GM12875 (cell line): Measurements from ENCODE around the gene GDAP2.

ENCODE experiments used
- H3K4me3 ChIP-seq: one replicate; pipeline ENCODE4 v1.5.1; 2011; ENCODE audit warnings: low read depth, low read length, control low read depth
- TF ChIP-seq, protein P1 (sequence below): IDR thresholded peaks from 2 replicates; pipeline ENCODE4 v1.5.1; 2011; ENCODE audit warnings: low read depth, mild to moderate bottlenecking, control low read depth, inconsistent platforms, low read length, moderate library complexity, borderline replicate concordance; ENCODE audit not compliant: insufficient read depth

The GDAP2 gene

DNA sequence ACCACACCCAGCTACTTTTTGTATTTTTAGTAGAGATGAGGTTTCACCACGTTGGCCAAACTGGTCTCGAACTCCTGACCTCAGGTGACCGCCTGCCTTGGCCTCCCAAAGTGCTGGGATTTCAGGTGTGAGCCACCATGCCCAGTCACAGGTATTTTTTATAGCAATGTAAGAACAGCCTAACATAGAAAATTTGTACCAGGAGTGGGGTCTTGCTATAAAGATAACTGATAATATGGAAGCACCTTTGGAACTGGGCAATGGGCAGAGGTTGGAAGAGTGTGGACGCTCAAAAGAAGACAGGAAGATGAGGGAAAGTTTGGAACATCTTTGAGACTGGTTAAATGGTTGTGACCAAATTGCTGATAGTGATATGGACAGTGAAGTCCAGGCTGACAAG lies 99.2 kb downstream of the GDAP2 start:
- TF ChIP-seq, protein P1, sequence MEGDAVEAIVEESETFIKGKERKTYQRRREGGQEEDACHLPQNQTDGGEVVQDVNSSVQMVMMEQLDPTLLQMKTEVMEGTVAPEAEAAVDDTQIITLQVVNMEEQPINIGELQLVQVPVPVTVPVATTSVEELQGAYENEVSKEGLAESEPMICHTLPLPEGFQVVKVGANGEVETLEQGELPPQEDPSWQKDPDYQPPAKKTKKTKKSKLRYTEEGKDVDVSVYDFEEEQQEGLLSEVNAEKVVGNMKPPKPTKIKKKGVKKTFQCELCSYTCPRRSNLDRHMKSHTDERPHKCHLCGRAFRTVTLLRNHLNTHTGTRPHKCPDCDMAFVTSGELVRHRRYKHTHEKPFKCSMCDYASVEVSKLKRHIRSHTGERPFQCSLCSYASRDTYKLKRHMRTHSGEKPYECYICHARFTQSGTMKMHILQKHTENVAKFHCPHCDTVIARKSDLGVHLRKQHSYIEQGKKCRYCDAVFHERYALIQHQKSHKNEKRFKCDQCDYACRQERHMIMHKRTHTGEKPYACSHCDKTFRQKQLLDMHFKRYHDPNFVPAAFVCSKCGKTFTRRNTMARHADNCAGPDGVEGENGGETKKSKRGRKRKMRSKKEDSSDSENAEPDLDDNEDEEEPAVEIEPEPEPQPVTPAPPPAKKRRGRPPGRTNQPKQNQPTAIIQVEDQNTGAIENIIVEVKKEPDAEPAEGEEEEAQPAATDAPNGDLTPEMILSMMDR, result no peak
- no peak overlapping the region for H3K4me3 ChIP-seq

DNA sequence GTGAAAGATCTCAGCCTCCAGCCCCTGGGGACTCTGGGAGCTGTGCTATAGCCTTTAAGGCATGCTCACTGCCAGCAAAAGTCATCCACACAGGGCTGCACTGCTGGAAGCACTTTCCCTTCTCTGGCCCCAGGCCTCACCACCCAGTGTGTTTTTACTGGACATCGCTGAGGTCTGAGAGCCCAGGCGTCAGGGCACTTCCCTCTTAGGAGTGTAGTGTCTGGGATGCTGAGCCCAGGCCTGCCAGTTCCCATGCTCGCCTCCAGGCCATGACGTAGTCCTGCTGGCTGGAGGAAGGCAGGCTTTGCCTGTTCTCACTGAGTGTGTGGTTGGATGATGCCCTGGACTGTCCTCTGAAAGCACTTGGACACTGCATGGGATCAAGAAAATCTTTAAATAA lies 101.2 kb downstream of the GDAP2 start:
- no peak overlapping the region for H3K4me3 ChIP-seq
- TF ChIP-seq, protein P1, result no peak

DNA sequence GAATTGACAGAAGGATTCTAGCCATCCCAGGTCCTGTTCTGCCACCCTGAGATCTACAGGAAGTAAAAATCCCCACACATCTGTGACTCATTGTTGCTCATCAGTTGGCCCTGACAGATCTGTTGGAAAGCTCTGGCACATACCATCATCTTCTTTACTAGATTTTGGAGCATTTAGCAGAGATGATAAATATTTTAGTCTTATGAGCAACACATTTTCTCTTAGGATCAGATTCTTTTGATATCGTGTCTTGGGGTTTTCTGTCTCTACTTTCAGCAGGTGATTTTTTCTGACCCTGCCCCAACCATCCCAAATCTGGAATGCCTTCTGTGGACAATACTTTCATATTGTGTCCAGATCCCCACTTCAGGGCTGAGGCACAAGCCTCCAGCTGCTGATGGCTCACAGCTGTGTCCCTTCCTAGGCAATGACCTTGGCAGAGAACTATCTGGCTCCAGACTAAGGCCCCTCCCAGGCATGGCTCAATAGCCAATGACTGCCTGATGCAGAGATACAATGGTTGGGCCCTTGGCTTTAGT lies 102.8 kb downstream of the GDAP2 start:
- TF ChIP-seq, protein P1, result no peak

DNA sequence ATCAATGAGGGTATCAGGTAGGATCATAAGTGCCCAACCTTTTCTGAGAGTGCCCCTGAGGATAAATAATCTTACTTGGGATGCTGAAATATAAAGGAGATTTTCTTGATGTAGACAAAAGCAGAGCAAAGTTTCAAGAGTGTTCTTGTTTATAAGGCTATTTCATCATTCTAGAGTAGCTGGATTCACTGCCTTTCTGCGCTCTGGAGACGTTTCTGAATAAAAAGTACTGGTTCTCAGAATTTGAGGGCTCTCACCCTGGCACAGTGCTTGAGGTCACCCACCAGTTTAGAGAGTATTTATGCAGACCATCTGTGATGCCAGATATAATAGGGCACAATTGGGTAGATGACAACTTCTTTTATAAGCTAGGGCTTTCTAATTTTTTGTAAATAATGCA lies 103.3 kb downstream of the GDAP2 start:
- H3K4me3 ChIP-seq, result no peak overlapping the region
- TF ChIP-seq, protein P1, result no peak

More for the DNA sequence above, 102.8 kb downstream of the GDAP2 start:
- no peak overlapping the region for H3K4me3 ChIP-seq

DNA sequence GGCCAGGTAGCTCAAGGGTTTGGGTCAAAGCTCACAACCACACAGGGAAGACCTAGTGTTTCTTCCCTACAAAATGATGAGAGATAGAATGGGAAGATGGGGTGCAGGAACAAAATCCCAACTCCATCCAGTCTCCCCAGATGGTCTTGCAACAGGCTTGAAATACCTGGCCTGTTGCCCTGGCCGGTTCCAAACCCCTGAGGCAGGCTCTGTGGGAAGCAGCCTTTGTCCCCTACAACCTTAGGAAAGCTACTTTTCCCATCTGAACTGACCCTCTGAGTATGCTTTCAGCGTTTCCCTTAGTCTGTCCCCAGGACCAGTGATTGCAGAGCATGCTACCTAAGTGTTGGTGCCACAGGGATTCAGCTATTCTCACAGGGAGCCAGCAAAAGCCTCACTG lies 104.0 kb downstream of the GDAP2 start:
- TF ChIP-seq, protein P1, result no peak
- no peak overlapping the region for H3K4me3 ChIP-seq

DNA sequence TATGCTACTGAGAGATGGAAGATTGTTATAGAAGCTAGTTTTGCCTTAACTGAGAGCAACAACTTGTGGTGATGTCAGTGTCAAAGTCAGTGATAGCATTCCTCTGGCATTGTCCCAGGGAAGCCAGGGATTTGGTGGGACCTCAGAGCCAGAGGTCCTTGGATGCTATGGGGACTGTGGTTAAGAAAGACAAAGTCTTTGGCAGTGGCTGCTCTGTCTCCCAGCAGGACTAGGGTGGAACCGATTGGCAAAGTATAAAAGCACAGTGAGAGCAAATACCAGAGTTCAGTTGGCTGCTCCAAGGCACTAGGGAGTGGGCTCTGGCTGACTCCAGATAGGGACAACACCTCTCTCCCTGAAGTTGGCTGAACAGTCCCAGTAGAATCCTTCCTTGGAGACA lies 104.8 kb downstream of the GDAP2 start:
- no peak overlapping the region for H3K4me3 ChIP-seq
- TF ChIP-seq, protein P1, result no peak

DNA sequence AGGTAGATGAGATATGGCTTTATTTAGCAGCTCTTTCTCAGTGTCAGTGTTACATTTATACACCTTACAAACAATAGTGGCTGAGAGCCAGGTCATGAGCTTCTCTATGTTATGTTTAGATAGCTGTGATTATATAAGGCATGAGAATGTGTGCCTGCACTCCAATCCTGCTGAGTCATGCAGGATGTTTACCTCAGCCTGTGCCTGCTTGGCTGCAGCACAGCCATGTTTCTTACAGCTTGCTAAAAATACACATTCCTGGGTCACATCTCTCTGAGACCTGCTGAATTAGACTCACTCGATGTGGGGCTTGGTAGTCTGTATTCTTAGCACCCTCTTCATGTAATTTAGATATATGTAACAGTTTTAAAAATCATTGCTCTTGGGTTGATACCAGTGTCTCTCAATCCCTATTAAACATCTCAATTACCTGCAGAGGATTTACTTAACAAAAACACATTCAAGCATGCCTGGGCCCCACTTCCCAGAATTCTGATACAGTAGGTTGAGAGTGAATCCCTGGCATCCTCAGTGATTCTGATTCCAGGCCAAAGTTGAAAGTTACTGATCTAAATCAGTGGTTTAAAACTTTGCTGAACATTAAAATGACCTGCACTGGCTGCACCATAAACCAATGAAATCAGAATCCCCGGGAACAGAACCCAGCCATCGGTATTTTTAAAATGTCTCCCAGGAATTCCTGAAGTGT lies 107.5 kb downstream of the GDAP2 start:
- TF ChIP-seq, protein P1, result no peak
- no peak overlapping the region for H3K4me3 ChIP-seq
